Karpas-422 (cell line): ENCODE measurements around the gene FAM114A2. TPM values are rescaled to one million over a fixed set of nuclear protein-coding genes. Genes with fewer than 3 reads are reported as not detected.

Experiments used
- DNase-seq: peaks from one replicate; pipeline ENCODE4 v3.0.0-alpha.2; 2015
- H2AFZ ChIP-seq: fragments of 200-600 bp; sonication (generic); 2 replicates; pipeline ENCODE4 v1.6.1; 2014; ENCODE audit warnings: antibody characterized with exemption, low read length, mixed read lengths
- H3K27ac ChIP-seq: fragments of 200-600 bp; sonication (generic); 2 replicates; pipeline ENCODE4 v1.5.1; 2014; ENCODE audit warnings: mild to moderate bottlenecking, low read length, moderate library complexity
- H3K27me3 ChIP-seq: fragments of 200-600 bp; sonication (generic); 2 replicates; pipeline ENCODE4 v1.6.1; 2014; ENCODE audit warnings: low read length, mixed read lengths
- H3K36me3 ChIP-seq: fragments of 200-600 bp; sonication (generic); 2 replicates; pipeline ENCODE4 v1.6.1; 2014; ENCODE audit warnings: low read length, mixed read lengths; ENCODE audit not compliant: insufficient read depth
- H3K4me1 ChIP-seq: fragments of 200-600 bp; sonication (generic); 2 replicates; pipeline ENCODE4 v1.6.1; 2014; ENCODE audit warnings: mild to moderate bottlenecking, low read length, mixed read lengths
- H3K4me2 ChIP-seq: fragments of 200-600 bp; sonication (generic); 2 replicates; pipeline ENCODE4 v1.6.1; 2014; ENCODE audit warnings: low read length, low read depth, mild to moderate bottlenecking; ENCODE audit not compliant: poor library complexity, severe bottlenecking
- H3K4me3 ChIP-seq: fragments of 200-600 bp; sonication (generic); 2 replicates; pipeline ENCODE4 v1.5.1; 2014; ENCODE audit warnings: mild to moderate bottlenecking, antibody characterized with exemption, low read length, mixed read lengths
- H3K79me2 ChIP-seq: fragments of 200-600 bp; sonication (generic); 2 replicates; pipeline ENCODE4 v1.6.1; 2014; ENCODE audit warnings: mild to moderate bottlenecking, low read length, mixed read lengths
- H3K9ac ChIP-seq: fragments of 200-600 bp; sonication (generic); 2 replicates; pipeline ENCODE4 v1.6.0; 2014; ENCODE audit warnings: low read length
- H3K9me2 ChIP-seq: fragments of 200-600 bp; sonication (generic), shearing (Covaris generic); replicated peaks from 2 replicates; pipeline ENCODE4 v1.6.0; 2014; ENCODE audit warnings: mild to moderate bottlenecking, low read length, moderate library complexity; ENCODE audit not compliant: insufficient read depth
- H3K9me3 ChIP-seq: fragments of 300-700, 200-600 bp; sonication (generic); 2 replicates; pipeline ENCODE4 v1.6.1; 2014; ENCODE audit warnings: low read length, mixed read lengths
- H4K20me1 ChIP-seq: fragments of 200-600 bp; sonication (generic); 2 replicates; pipeline ENCODE4 v1.6.1; 2014; ENCODE audit warnings: mild to moderate bottlenecking, antibody characterized with exemption, low read length, low read depth; ENCODE audit not compliant: insufficient read depth
- total RNA-seq: library from RNA; depleted of rRNA; stranded (reverse); fragments of >200 nt; shearing (Covaris generic); gene quantifications from 2 replicates; pipeline ENCODE4 v1.2.3, GENCODE V29; 2014; ENCODE audit warnings: low replicate concordance

Gene FAM114A2
- total RNA-seq, 1 experiment from 2014 or later = 22.7 TPM

DNA sequence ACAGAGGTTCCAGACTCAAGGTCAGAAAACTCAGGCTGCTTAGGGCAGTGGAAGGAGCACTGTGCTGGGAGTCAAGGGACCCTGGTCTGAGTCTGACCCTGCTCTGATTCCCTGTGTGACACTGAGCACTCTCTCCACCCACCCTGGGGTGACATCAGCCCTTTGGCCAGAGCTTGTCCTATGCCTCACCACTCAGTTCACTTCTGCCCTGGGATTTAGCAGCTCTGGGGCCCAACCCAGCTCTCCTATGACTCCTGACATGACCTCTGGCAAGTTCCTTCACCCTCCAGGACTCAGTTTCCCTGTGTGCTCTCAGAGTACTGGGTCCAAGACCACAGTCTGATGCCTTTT, 63.9 kb downstream of the FAM114A2 start:
- Histone ChIP-seq H3K36me3 (no peaks in the 10 kb centered on the region), H3K9me3 (no peaks in the 10 kb centered on the region), H3K9ac (no peak overlapping the region), H3K79me2 (no peaks in the 10 kb centered on the region), H4K20me1 (no peaks in the 10 kb centered on the region), H2AFZ (no peak overlapping the region), H3K4me1 (no peaks in the 10 kb centered on the region), H3K4me2 (no peak overlapping the region), H3K27me3 (no peaks in the 10 kb centered on the region), H3K9me2 (no peaks in the 10 kb centered on the region), H3K27ac (no peak overlapping the region), H3K4me3 (no peak overlapping the region)
- no peak for DNase-seq

- Histone ChIP-seq H3K4me3 (no peak overlapping the region), H3K9me2 (no peaks in the 10 kb centered on the region), H3K79me2 (no peaks in the 10 kb centered on the region), H3K36me3 (no peaks in the 10 kb centered on the region), H3K9ac (no peak overlapping the region), H3K9me3 (no peaks in the 10 kb centered on the region), H3K4me1 (no peaks in the 10 kb centered on the region), H3K4me2 (no peak overlapping the region), H3K27me3 (no peaks in the 10 kb centered on the region), H3K27ac (no peak overlapping the region), H2AFZ (no peak overlapping the region), H4K20me1 (0 out of 2 replicates have a peak, but pooled peaks cover under 1% of the 10 kb centered on the region)
- DNase-seq = peak; percentile 82
Observed at GRCh38 chr5:153974131-153974812, 64.4 kb downstream of the FAM114A2 start.

DNA sequence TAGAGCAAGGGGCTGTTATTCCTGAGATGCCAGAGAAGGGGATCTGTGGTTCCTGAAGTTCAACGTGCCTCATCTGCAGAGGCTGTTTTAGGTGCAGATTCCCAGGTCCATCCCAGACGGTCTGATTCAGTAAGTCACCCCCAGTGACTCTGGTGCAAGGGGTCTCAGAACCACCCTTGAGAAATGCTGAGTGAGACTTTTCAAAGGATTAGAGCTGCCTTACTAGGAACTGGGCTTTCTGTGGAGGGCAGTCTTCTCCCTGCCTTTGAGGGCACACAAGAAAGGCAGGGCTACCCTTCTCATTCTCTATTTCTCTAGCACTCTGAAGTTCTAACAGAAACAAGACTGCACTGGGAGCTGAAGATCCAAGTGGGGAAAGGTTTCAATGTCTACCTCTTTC, 66.5 kb downstream of the FAM114A2 start:
- Histone ChIP-seq H3K9me3 (no peaks in the 10 kb centered on the region), H3K27ac (no peak overlapping the region), H3K9me2 (no peaks in the 10 kb centered on the region), H2AFZ (no peak overlapping the region), H3K4me1 (no peaks in the 10 kb centered on the region), H3K36me3 (no peaks in the 10 kb centered on the region), H4K20me1 (0 out of 2 replicates have a peak, but pooled peaks cover 5% of the 10 kb centered on the region), H3K79me2 (no peaks in the 10 kb centered on the region), H3K4me3 (no peak overlapping the region), H3K4me2 (no peak overlapping the region), H3K9ac (no peak overlapping the region), H3K27me3 (no peaks in the 10 kb centered on the region)
- DNase-seq = no peak

- Histone ChIP-seq H3K4me1 (no peaks in the 10 kb centered on the region), H3K4me3 (no peak overlapping the region), H3K79me2 (no peaks in the 10 kb centered on the region), H2AFZ (no peak overlapping the region), H3K4me2 (no peak overlapping the region), H3K9ac (no peak overlapping the region), H3K27ac (no peak overlapping the region), H3K27me3 (no peaks in the 10 kb centered on the region), H3K9me3 (no peaks in the 10 kb centered on the region), H3K9me2 (no peaks in the 10 kb centered on the region), H4K20me1 (0 out of 2 replicates have a peak, but pooled peaks cover 5% of the 10 kb centered on the region), H3K36me3 (no peaks in the 10 kb centered on the region)
- DNase-seq = no peak
Observed at GRCh38 chr5:153970496-153970895, 68.2 kb downstream of the FAM114A2 start.

DNA sequence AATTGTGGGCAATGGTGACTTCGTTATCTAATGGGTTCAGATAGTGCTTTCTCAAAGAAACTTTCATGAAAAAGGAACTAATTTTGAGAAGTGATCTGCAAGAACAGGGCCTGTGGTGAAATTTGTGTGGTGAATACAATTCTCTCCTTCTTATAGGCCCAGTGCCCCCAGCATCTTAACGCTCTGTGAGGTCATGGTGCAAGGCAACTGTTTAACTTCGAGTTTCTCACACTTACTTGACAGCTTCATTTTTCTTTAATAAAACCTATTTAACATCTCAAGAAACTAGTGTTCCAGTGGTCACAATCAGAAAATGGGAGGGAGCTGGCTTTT, 69.2 kb downstream of the FAM114A2 start:
- H3K27ac ChIP-seq = no peak overlapping the region
- H3K4me3 ChIP-seq = no peak overlapping the region
- no peaks in the 10 kb centered on the region for H3K36me3 ChIP-seq
- no peak overlapping the region for H3K4me2 ChIP-seq
- H3K9ac ChIP-seq = no peak overlapping the region
- 0 out of 2 replicates have a peak, but pooled peaks cover 5% of the 10 kb centered on the region for H4K20me1 ChIP-seq
- H3K27me3 ChIP-seq = no peaks in the 10 kb centered on the region
- H3K9me2 ChIP-seq = no peaks in the 10 kb centered on the region
- no peaks in the 10 kb centered on the region for H3K9me3 ChIP-seq
- H2AFZ ChIP-seq = no peak overlapping the region
- no peaks in the 10 kb centered on the region for H3K79me2 ChIP-seq
- no peak for DNase-seq
- H3K4me1 ChIP-seq = no peaks in the 10 kb centered on the region

- Histone ChIP-seq H2AFZ (no peak overlapping the region), H3K9me2 (no peaks in the 10 kb centered on the region), H3K4me3 (no peak overlapping the region), H3K27me3 (no peaks in the 10 kb centered on the region), H3K4me2 (no peak overlapping the region), H3K9ac (no peak overlapping the region), H3K79me2 (no peaks in the 10 kb centered on the region), H3K4me1 (no peaks in the 10 kb centered on the region), H3K36me3 (no peaks in the 10 kb centered on the region), H3K27ac (no peak overlapping the region), H3K9me3 (no peaks in the 10 kb centered on the region), H4K20me1 (0 out of 2 replicates have a peak, but pooled peaks cover 5% of the 10 kb centered on the region)
- DNase-seq = no peak
Observed at GRCh38 chr5:153968761-153969562, 69.7 kb downstream of the FAM114A2 start.

DNA sequence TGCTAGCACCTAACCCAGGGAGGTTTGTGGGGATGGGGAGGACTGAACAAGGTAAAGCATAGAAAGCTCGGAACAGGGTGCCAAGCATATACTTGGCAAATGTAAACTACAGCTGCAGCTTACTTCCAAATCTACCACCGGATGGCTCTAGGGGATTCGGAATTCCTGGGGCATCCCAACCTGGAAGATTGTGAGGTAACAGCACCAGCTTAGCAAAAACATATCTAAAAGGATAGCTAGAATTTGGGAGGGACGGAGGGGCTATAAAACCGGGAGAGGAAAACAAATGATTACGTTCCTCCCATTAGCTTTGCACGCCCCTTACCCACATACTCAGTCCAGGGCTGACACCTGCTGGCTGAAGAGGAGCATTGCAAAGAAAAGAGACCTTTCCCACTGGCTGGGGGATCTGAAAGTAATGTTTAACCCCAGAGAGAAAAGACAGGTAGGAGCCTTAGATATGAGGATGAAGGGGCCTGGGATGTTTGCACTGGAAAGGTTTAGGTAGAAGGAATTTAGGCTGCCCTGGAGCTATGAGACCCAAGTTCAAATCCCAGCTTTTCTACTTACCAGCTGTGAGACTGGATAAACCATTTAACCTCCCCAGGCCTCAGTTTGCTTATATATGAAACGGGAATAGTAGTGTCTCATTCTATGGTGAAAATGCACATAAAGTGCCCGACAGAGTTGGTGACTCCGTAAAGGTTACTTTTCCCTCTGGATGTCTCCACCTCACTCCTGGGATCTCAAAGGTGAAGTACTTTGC, 73.6 kb downstream of the FAM114A2 start:
- no peaks in the 10 kb centered on the region for H3K36me3 ChIP-seq
- H3K27me3 ChIP-seq = no peaks in the 10 kb centered on the region
- H3K9me2 ChIP-seq = no peaks in the 10 kb centered on the region
- H2AFZ ChIP-seq = no peak overlapping the region
- no peak overlapping the region for H3K27ac ChIP-seq
- DNase-seq = peak; percentile 88
- no peak overlapping the region for H3K9ac ChIP-seq
- 0 out of 2 replicates have a peak, but pooled peaks cover 5% of the 10 kb centered on the region for H4K20me1 ChIP-seq
- no peak overlapping the region for H3K4me2 ChIP-seq
- H3K4me1 ChIP-seq = no peaks in the 10 kb centered on the region
- H3K4me3 ChIP-seq = no peak overlapping the region
- H3K9me3 ChIP-seq = no peaks in the 10 kb centered on the region
- H3K79me2 ChIP-seq = no peaks in the 10 kb centered on the region
